Mammary microvascular endothelial cell (primary cell): ENCODE measurements around the gene MYG1. TPM values are rescaled to one million over a fixed set of nuclear protein-coding genes. Genes with fewer than 3 reads are reported as not detected.

Experiments
- total RNA-seq: library from RNA; depleted of rRNA; stranded (reverse); fragments of >200 nt; gene quantifications from 2 replicates; pipeline ENCODE4 v1.2.3, GENCODE V29; 2015

Gene MYG1
- 41.8 and 63.4 TPM in 2 replicates for total RNA-seq

GRCh38 chr12:53299454-53300180 is at the start of gene MYG1:
TSS of gene MYG1 (plus strand) at chr12:53299695. CDS start at chr12:53299738, 43 bp downstream.

GRCh38 chr12:53267999-53268629 is 31.4 kb upstream of the MYG1 start, which contains the start of gene ESPL1:
TSS of gene ESPL1 (plus strand) at chr12:53268299. CDS start at chr12:53268767, 468 bp downstream.

GRCh38 chr12:53295070-53295890 is 4.2 kb upstream of the MYG1 start, which contains the start of gene PFDN5:
TSS of gene PFDN5 (plus strand) at chr12:53295542. CDS start at chr12:53295568, 26 bp downstream.

GRCh38 chr12:53336181-53336681 is 36.7 kb downstream of the MYG1 start, which contains the start of gene SP7:
TSS of gene SP7 (minus strand) at chr12:53336354. CDS start at chr12:53335646, 708 bp downstream.

Other genes with a start within 250 kb of the MYG1 start
- gene TNS2, start 249.6 kb upstream of the MYG1 start, total RNA-seq: 34.9 and 41.3 TPM in 2 replicates
- gene SPRYD3, start 220.3 kb upstream of the MYG1 start, total RNA-seq: 38.8 and 39.8 TPM in 2 replicates
- 222 and 277 TPM in 2 replicates for gene IGFBP6, start 202.0 kb upstream of the MYG1 start, total RNA-seq
- gene SOAT2, start 196.2 kb upstream of the MYG1 start, total RNA-seq: not detected in 2 replicates
- gene ZNF740, start 119.0 kb upstream of the MYG1 start, total RNA-seq: 4.5 and 9.0 TPM in 2 replicates
- 1.1 and 3.0 TPM in 2 replicates for gene CSAD, start 118.8 kb upstream of the MYG1 start, total RNA-seq
- gene ITGB7, start 92.4 kb upstream of the MYG1 start, total RNA-seq: 0.30 and 0.80 TPM in 2 replicates
- 81.5 and 84.3 TPM in 2 replicates for gene RARG, start 67.5 kb upstream of the MYG1 start, total RNA-seq
- gene ESPL1, start 31.4 kb upstream of the MYG1 start, total RNA-seq: 14.8 and 22.2 TPM in 2 replicates
- gene PFDN5, start 4.2 kb upstream of the MYG1 start, total RNA-seq: 384 and 454 TPM in 2 replicates
- gene AAAS, start 21.9 kb downstream of the MYG1 start, total RNA-seq: 59.6 and 69.6 TPM in 2 replicates
- 0.13 TPM in 1 of 2 replicates, not detected in the other for gene SP7, start 36.7 kb downstream of the MYG1 start, total RNA-seq
- 27.6 and 28.9 TPM in 2 replicates for gene SP1, start 80.5 kb downstream of the MYG1 start, total RNA-seq
- not detected in 2 replicates for gene AMHR2, start 124.2 kb downstream of the MYG1 start, total RNA-seq
- gene PRR13, start 142.0 kb downstream of the MYG1 start, total RNA-seq: 76.1 and 115 TPM in 2 replicates
- 203 and 218 TPM in 2 replicates for gene PCBP2, start 152.4 kb downstream of the MYG1 start, total RNA-seq
- gene MAP3K12, start 199.8 kb downstream of the MYG1 start, total RNA-seq: 5.8 and 6.9 TPM in 2 replicates
- gene TARBP2, start 201.6 kb downstream of the MYG1 start, total RNA-seq: 43.9 and 45.5 TPM in 2 replicates
- gene NPFF, start 207.8 kb downstream of the MYG1 start, total RNA-seq: not detected in 2 replicates